ENCODE results near the gene YEATS2.

GRCh38 chr3:183664913-183665381 is 32.6 kb upstream of the YEATS2 start:
- TF ChIP-seq, protein P1, sequence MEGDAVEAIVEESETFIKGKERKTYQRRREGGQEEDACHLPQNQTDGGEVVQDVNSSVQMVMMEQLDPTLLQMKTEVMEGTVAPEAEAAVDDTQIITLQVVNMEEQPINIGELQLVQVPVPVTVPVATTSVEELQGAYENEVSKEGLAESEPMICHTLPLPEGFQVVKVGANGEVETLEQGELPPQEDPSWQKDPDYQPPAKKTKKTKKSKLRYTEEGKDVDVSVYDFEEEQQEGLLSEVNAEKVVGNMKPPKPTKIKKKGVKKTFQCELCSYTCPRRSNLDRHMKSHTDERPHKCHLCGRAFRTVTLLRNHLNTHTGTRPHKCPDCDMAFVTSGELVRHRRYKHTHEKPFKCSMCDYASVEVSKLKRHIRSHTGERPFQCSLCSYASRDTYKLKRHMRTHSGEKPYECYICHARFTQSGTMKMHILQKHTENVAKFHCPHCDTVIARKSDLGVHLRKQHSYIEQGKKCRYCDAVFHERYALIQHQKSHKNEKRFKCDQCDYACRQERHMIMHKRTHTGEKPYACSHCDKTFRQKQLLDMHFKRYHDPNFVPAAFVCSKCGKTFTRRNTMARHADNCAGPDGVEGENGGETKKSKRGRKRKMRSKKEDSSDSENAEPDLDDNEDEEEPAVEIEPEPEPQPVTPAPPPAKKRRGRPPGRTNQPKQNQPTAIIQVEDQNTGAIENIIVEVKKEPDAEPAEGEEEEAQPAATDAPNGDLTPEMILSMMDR (IDR thresholded peaks at IDR 0.05), result no peak
- TF ChIP-seq ZFX (IDR thresholded peaks at IDR 0.05; ENCODE audit: borderline replicate concordance), result no peak

All from 22Rv1 (cell line).